ENCODE measurements around the gene PLXNA2.

The PLXNA2 gene

GRCh38 chr1:208060215-208060869 lies 183.8 kb downstream of the PLXNA2 start:
- no peak for DNase-seq (ENCODE audit: low spot score)

- no peak for DNase-seq (ENCODE audit: low spot score)
These were observed 184.7 kb downstream of the PLXNA2 start for GRCh38 chr1:208059409-208060001.

- no peak for DNase-seq (ENCODE audit: low spot score)
These were observed 185.4 kb downstream of the PLXNA2 start for GRCh38 chr1:208058756-208059155.

GRCh38 chr1:208058267-208058666 lies 185.9 kb downstream of the PLXNA2 start:
- no peak for DNase-seq (ENCODE audit: low spot score)

GRCh38 chr1:208057056-208057455 lies 187.1 kb downstream of the PLXNA2 start:
- DNase-seq (ENCODE audit: low spot score), result no peak

GRCh38 chr1:208055535-208055934 lies 188.6 kb downstream of the PLXNA2 start:
- DNase-seq (ENCODE audit: low spot score), result no peak

GRCh38 chr1:208054911-208055379 lies 189.2 kb downstream of the PLXNA2 start:
- no peak for DNase-seq (ENCODE audit: low spot score)

- no peak for DNase-seq (ENCODE audit: low spot score)
These were observed 189.7 kb downstream of the PLXNA2 start for GRCh38 chr1:208054485-208054884.

- DNase-seq (ENCODE audit: low spot score), result no peak
These were observed 190.5 kb downstream of the PLXNA2 start for GRCh38 chr1:208053661-208054060.

GRCh38 chr1:208052926-208053407 lies 191.2 kb downstream of the PLXNA2 start:
- no peak for DNase-seq (ENCODE audit: low spot score)

- DNase-seq (ENCODE audit: low spot score), result no peak
These were observed 192.0 kb downstream of the PLXNA2 start for GRCh38 chr1:208052135-208052534.

GRCh38 chr1:208051651-208052050 lies 192.5 kb downstream of the PLXNA2 start:
- DNase-seq (ENCODE audit: low spot score), result no peak

- DNase-seq (ENCODE audit: low spot score), result no peak
These were observed 195.3 kb downstream of the PLXNA2 start for GRCh38 chr1:208048904-208049303.

- no peak for DNase-seq (ENCODE audit: low spot score)
These were observed 196.2 kb downstream of the PLXNA2 start for GRCh38 chr1:208047975-208048374.

- no peak for DNase-seq (ENCODE audit: low spot score)
These were observed 196.7 kb downstream of the PLXNA2 start for GRCh38 chr1:208047476-208047934.

GRCh38 chr1:208045463-208046260 lies 198.5 kb downstream of the PLXNA2 start:
- DNase-seq (ENCODE audit: low spot score), result no peak

GRCh38 chr1:208044589-208045462 lies 199.4 kb downstream of the PLXNA2 start:
- DNase-seq (ENCODE audit: low spot score), result no peak

GRCh38 chr1:208043691-208044181 lies 200.4 kb downstream of the PLXNA2 start:
- no peak for DNase-seq (ENCODE audit: low spot score)

- DNase-seq (ENCODE audit: low spot score), result no peak
These were observed 201.3 kb downstream of the PLXNA2 start for GRCh38 chr1:208042868-208043267.

GRCh38 chr1:208042041-208042615 lies 202.1 kb downstream of the PLXNA2 start:
- no peak for DNase-seq (ENCODE audit: low spot score)

- no peak for DNase-seq (ENCODE audit: low spot score)
These were observed 202.7 kb downstream of the PLXNA2 start for GRCh38 chr1:208041505-208041904.
